ENCODE results near the gene FZD4.
A peak's percentile ranks its signal among the peaks of the same experiment; 100 is the strongest.

FZD4 gene

GRCh38 chr11:86931548-86932258 is 23.5 kb downstream of the FZD4 start:
- DNase-seq (ENCODE audit: insufficient read length, low spot score) (no peak), FAIRE-seq (no peak)
- TF ChIP-seq POLR2A (IDR thresholded peaks at IDR 0.05; ENCODE audit: low read depth, low read length) (no peak), PAX5 (IDR thresholded peaks at IDR 0.05; ENCODE audit: insufficient read depth, low read length, severe bottlenecking) (no peak)

- no peak for TF ChIP-seq POLR2AphosphoS5 (IDR thresholded peaks at IDR 0.05; ENCODE audit: low read depth, low read length)
- no peak for TF ChIP-seq POU2F2 (IDR thresholded peaks at IDR 0.05; ENCODE audit: low read depth, low read length)
- TF ChIP-seq SPI1 (IDR thresholded peaks at IDR 0.05; ENCODE audit: low read depth, low read length): no peak
- TF ChIP-seq PAX5 (IDR thresholded peaks at IDR 0.05; ENCODE audit: insufficient read depth, low read length, severe bottlenecking): no peak
- no peak for TF ChIP-seq POLR2A (IDR thresholded peaks at IDR 0.05; ENCODE audit: low read depth, low read length)
- no peak for TF ChIP-seq TAF1 (IDR thresholded peaks at IDR 0.05; ENCODE audit: low read depth, low read length)
- no peak for FAIRE-seq
- DNase-seq (ENCODE audit: insufficient read length, low spot score): no peak
Observed at GRCh38 chr11:86930957-86931547, 24.1 kb downstream of the FZD4 start.

- TF ChIP-seq SPI1 (IDR thresholded peaks at IDR 0.05; ENCODE audit: low read depth, low read length) (no peak), POLR2AphosphoS5 (IDR thresholded peaks at IDR 0.05; ENCODE audit: low read depth, low read length) (no peak), POU2F2 (IDR thresholded peaks at IDR 0.05; ENCODE audit: low read depth, low read length) (no peak), POLR2A (IDR thresholded peaks at IDR 0.05; ENCODE audit: low read depth, low read length) (no peak), PAX5 (IDR thresholded peaks at IDR 0.05; ENCODE audit: insufficient read depth, low read length, severe bottlenecking) (no peak), TAF1 (IDR thresholded peaks at IDR 0.05; ENCODE audit: low read depth, low read length) (no peak)
- FAIRE-seq: no peak
- no peak for DNase-seq (ENCODE audit: insufficient read length, low spot score)
Observed at GRCh38 chr11:86926975-86927374, 28.2 kb downstream of the FZD4 start.

- TF ChIP-seq POU2F2 (IDR thresholded peaks at IDR 0.05; ENCODE audit: low read depth, low read length) (no peak), TAF1 (IDR thresholded peaks at IDR 0.05; ENCODE audit: low read depth, low read length) (no peak), POLR2AphosphoS5 (IDR thresholded peaks at IDR 0.05; ENCODE audit: low read depth, low read length) (no peak), POLR2A (IDR thresholded peaks at IDR 0.05; ENCODE audit: low read depth, low read length) (no peak), PAX5 (IDR thresholded peaks at IDR 0.05; ENCODE audit: insufficient read depth, low read length, severe bottlenecking) (no peak), SPI1 (IDR thresholded peaks at IDR 0.05; ENCODE audit: low read depth, low read length) (no peak)
- DNase-seq (ENCODE audit: insufficient read length, low spot score): no peak
- no peak for FAIRE-seq
Observed at GRCh38 chr11:86923999-86924766, 31.0 kb downstream of the FZD4 start.

- FAIRE-seq (no peak), DNase-seq (ENCODE audit: insufficient read length, low spot score) (no peak)
- TF ChIP-seq SPI1 (IDR thresholded peaks at IDR 0.05; ENCODE audit: low read depth, low read length): no peak
- TF ChIP-seq PAX5 (IDR thresholded peaks at IDR 0.05; ENCODE audit: insufficient read depth, low read length, severe bottlenecking): no peak
- no peak for TF ChIP-seq TAF1 (IDR thresholded peaks at IDR 0.05; ENCODE audit: low read depth, low read length)
- no peak for TF ChIP-seq POLR2A (IDR thresholded peaks at IDR 0.05; ENCODE audit: low read depth, low read length)
Observed at GRCh38 chr11:86922225-86922624, 33.0 kb downstream of the FZD4 start.

GRCh38 chr11:86919557-86920210 is 35.5 kb downstream of the FZD4 start:
- DNase-seq (ENCODE audit: insufficient read length, low spot score) (peak; percentile 15), FAIRE-seq (peak; percentile 89)
- TF ChIP-seq SPI1 (IDR thresholded peaks at IDR 0.05; ENCODE audit: low read depth, low read length): no peak
- no peak for TF ChIP-seq POLR2A (IDR thresholded peaks at IDR 0.05; ENCODE audit: low read depth, low read length)
- TF ChIP-seq POLR2AphosphoS5 (IDR thresholded peaks at IDR 0.05; ENCODE audit: low read depth, low read length): no peak
- TF ChIP-seq POU2F2 (IDR thresholded peaks at IDR 0.05; ENCODE audit: low read depth, low read length): no peak
- no peak for TF ChIP-seq PAX5 (IDR thresholded peaks at IDR 0.05; ENCODE audit: insufficient read depth, low read length, severe bottlenecking)
- TF ChIP-seq TAF1 (IDR thresholded peaks at IDR 0.05; ENCODE audit: low read depth, low read length): no peak

- no peak for DNase-seq (ENCODE audit: insufficient read length, low spot score)
- no peak for FAIRE-seq
- TF ChIP-seq TAF1 (IDR thresholded peaks at IDR 0.05; ENCODE audit: low read depth, low read length) (no peak), PAX5 (IDR thresholded peaks at IDR 0.05; ENCODE audit: insufficient read depth, low read length, severe bottlenecking) (no peak), POLR2A (IDR thresholded peaks at IDR 0.05; ENCODE audit: low read depth, low read length) (no peak), POLR2AphosphoS5 (IDR thresholded peaks at IDR 0.05; ENCODE audit: low read depth, low read length) (no peak), SPI1 (IDR thresholded peaks at IDR 0.05; ENCODE audit: low read depth, low read length) (no peak), POU2F2 (IDR thresholded peaks at IDR 0.05; ENCODE audit: low read depth, low read length) (no peak)
Observed at GRCh38 chr11:86918973-86919372, 36.2 kb downstream of the FZD4 start.

GRCh38 chr11:86918496-86918895 is 36.7 kb downstream of the FZD4 start:
- DNase-seq (ENCODE audit: insufficient read length, low spot score) (no peak), FAIRE-seq (no peak)
- no peak for TF ChIP-seq PAX5 (IDR thresholded peaks at IDR 0.05; ENCODE audit: insufficient read depth, low read length, severe bottlenecking)
- TF ChIP-seq TAF1 (IDR thresholded peaks at IDR 0.05; ENCODE audit: low read depth, low read length): no peak
- no peak for TF ChIP-seq SPI1 (IDR thresholded peaks at IDR 0.05; ENCODE audit: low read depth, low read length)
- no peak for TF ChIP-seq POLR2A (IDR thresholded peaks at IDR 0.05; ENCODE audit: low read depth, low read length)
- no peak for TF ChIP-seq POU2F2 (IDR thresholded peaks at IDR 0.05; ENCODE audit: low read depth, low read length)
- TF ChIP-seq POLR2AphosphoS5 (IDR thresholded peaks at IDR 0.05; ENCODE audit: low read depth, low read length): no peak

GRCh38 chr11:86917589-86917988 is 37.6 kb downstream of the FZD4 start:
- TF ChIP-seq PAX5 (IDR thresholded peaks at IDR 0.05; ENCODE audit: insufficient read depth, low read length, severe bottlenecking) (no peak), SPI1 (IDR thresholded peaks at IDR 0.05; ENCODE audit: low read depth, low read length) (no peak), TAF1 (IDR thresholded peaks at IDR 0.05; ENCODE audit: low read depth, low read length) (no peak), POLR2AphosphoS5 (IDR thresholded peaks at IDR 0.05; ENCODE audit: low read depth, low read length) (no peak), POLR2A (IDR thresholded peaks at IDR 0.05; ENCODE audit: low read depth, low read length) (no peak), POU2F2 (IDR thresholded peaks at IDR 0.05; ENCODE audit: low read depth, low read length) (no peak)
- DNase-seq (ENCODE audit: insufficient read length, low spot score): no peak
- no peak for FAIRE-seq

Data from GM12891 (cell line).